Glutamatergic neuron (in vitro differentiated cells): Measurements from ENCODE around the gene EIF5A2. TPM values are rescaled to one million over a fixed set of nuclear protein-coding genes. Genes with fewer than 3 reads are reported as not detected.

Experiments
- DNase-seq: peaks from one replicate; pipeline ENCODE4 v3.0.0; 2022
- H3K27ac Mint-ChIP-seq: one replicate; pipeline ENCODE4 v1.8.0; 2020; ENCODE audit warnings: mild to moderate bottlenecking, mixed read lengths, inconsistent platforms; ENCODE audit not compliant: unreplicated experiment
- H3K27me3 Mint-ChIP-seq: one replicate; pipeline ENCODE4 v1.8.0; 2020; ENCODE audit warnings: mild to moderate bottlenecking, moderate library complexity, mixed read lengths, inconsistent platforms; ENCODE audit not compliant: unreplicated experiment
- H3K36me3 Mint-ChIP-seq: one replicate; pipeline ENCODE4 v1.8.0; 2020; ENCODE audit warnings: mild to moderate bottlenecking, mixed read lengths, inconsistent platforms; ENCODE audit not compliant: unreplicated experiment
- H3K4me1 Mint-ChIP-seq: one replicate; pipeline ENCODE4 v1.8.0; 2020; ENCODE audit warnings: mild to moderate bottlenecking, low read depth, mixed read lengths, inconsistent platforms; ENCODE audit not compliant: unreplicated experiment
- H3K4me3 Mint-ChIP-seq: one replicate; pipeline ENCODE4 v1.8.0; 2020; ENCODE audit warnings: mild to moderate bottlenecking, mixed read lengths, inconsistent platforms; ENCODE audit not compliant: unreplicated experiment
- H3K9me3 Mint-ChIP-seq: one replicate; pipeline ENCODE4 v1.8.0; 2020; ENCODE audit warnings: mild to moderate bottlenecking, moderate library complexity, mixed read lengths, inconsistent platforms; ENCODE audit not compliant: unreplicated experiment
- total RNA-seq: library from RNA; stranded (reverse); fragmentation: NEBNext Ultra II Directional; extraction: Animal tissue kit (Norgen Biotek cat#: 25700); gene quantifications from one replicate; pipeline ENCODE4 v1.2.1, GENCODE V29; 2021; ENCODE audit not compliant: unreplicated experiment
- TF ChIP-seq, protein P1 (sequence below): fragments of 200-600 bp; sonication (generic); IDR thresholded peaks from one replicate; pipeline ENCODE4 v1.5.0; 2021; ENCODE audit not compliant: partially characterized antibody, unreplicated experiment

The EIF5A2 gene
- total RNA-seq, 1 donor from 2014 or later, result 10.2 TPM

DNA sequence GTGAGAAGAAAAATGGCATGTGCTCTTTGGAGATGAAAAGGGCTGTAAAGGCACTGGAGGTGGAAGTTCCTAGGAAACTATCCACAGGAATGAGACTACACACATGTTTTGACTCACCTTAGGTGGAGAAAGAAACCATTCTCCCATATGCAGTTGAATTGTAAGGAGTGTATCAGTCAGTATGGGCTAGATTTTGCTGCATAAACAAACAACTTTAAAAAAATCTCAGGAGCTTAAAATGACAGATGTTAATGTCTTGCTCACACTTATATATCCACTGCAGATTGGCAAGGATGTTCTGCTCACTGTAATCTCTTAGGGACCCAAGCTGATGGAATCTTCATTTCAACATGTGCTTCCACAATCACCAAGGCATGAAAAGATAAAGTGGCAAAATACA lies 64.1 kb downstream of the EIF5A2 start:
- TF ChIP-seq, protein P1, sequence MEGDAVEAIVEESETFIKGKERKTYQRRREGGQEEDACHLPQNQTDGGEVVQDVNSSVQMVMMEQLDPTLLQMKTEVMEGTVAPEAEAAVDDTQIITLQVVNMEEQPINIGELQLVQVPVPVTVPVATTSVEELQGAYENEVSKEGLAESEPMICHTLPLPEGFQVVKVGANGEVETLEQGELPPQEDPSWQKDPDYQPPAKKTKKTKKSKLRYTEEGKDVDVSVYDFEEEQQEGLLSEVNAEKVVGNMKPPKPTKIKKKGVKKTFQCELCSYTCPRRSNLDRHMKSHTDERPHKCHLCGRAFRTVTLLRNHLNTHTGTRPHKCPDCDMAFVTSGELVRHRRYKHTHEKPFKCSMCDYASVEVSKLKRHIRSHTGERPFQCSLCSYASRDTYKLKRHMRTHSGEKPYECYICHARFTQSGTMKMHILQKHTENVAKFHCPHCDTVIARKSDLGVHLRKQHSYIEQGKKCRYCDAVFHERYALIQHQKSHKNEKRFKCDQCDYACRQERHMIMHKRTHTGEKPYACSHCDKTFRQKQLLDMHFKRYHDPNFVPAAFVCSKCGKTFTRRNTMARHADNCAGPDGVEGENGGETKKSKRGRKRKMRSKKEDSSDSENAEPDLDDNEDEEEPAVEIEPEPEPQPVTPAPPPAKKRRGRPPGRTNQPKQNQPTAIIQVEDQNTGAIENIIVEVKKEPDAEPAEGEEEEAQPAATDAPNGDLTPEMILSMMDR, result no peak
- no peaks in the 10 kb centered on the region for H3K9me3 Mint-ChIP-seq
- no peak overlapping the region for H3K4me3 Mint-ChIP-seq
- no peak overlapping the region for H3K27ac Mint-ChIP-seq
- no peaks in the 10 kb centered on the region for H3K36me3 Mint-ChIP-seq
- DNase-seq, result no peak
- no peaks in the 10 kb centered on the region for H3K27me3 Mint-ChIP-seq
- peaks cover 7% of the 10 kb centered on the region for H3K4me1 Mint-ChIP-seq

DNA sequence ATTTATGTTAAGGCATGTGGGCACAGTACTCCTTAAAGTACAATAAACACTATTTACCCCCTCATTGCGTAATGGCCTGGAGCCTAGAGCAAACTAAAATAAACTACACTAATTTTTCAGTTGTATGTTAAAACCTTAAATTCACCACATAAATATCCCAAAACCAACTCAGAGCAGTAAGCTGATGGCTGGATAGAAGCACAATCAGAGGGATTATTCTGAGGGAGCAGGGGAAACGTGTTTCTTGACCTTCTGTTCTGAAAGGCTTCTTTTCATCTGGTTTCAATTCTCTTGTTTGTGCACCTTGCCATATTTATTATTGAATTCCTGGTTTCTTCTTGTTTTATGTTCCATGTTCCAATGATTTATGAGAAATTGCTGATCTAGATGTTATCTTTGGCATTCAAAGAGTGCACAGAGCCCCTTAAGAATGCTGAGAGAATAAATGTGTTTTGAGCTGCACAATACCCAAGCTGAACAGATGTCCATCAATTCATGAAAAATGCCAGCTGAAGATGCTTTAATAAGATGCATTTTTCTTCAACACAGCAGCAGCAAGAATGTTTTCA lies 68.1 kb downstream of the EIF5A2 start:
- no peaks in the 10 kb centered on the region for H3K9me3 Mint-ChIP-seq
- peaks cover 8% of the 10 kb centered on the region for H3K4me1 Mint-ChIP-seq
- no peak for DNase-seq
- no peak overlapping the region for H3K27ac Mint-ChIP-seq
- no peaks in the 10 kb centered on the region for H3K36me3 Mint-ChIP-seq
- no peak overlapping the region for H3K4me3 Mint-ChIP-seq
- TF ChIP-seq, protein P1, result no peak
- no peaks in the 10 kb centered on the region for H3K27me3 Mint-ChIP-seq

DNA sequence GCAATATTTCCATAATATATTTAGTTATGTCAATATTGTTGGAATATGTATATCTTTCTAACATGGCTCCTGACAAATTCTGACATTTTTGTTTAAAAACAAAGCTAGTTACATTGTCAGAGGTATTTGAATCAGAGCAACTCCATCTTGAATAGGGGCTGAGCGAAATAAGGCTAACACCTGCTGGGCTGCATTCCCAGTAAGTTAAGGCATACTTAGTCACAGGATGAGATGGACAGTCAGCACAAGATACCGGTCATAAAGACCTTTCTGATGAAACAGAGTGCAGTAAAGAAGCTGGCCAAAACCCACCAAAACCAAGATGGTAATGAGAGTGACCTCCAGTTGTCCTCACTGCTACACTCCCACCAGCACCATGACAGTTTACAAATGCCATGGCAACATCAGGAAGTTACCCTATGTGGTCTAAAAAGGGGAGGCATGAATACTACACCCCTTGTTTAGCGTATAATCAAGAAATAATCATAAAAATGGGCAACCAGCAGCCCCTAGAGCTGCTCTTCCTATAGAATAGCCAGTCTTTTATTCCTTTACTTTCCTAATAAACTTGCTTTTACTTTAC lies 68.8 kb downstream of the EIF5A2 start:
- Mint-ChIP-seq H3K4me1 (peaks cover 10% of the 10 kb centered on the region), H3K27me3 (no peaks in the 10 kb centered on the region), H3K27ac (no peak overlapping the region), H3K36me3 (no peaks in the 10 kb centered on the region), H3K4me3 (no peak overlapping the region), H3K9me3 (no peaks in the 10 kb centered on the region)
- DNase-seq, result no peak
- TF ChIP-seq, protein P1, result no peak

Other genes with a start within 250 kb of the EIF5A2 start
- gene RPL22L1, start 38.4 kb downstream of the EIF5A2 start, total RNA-seq, result 10.8 TPM
- gene SLC2A2, start 118.1 kb upstream of the EIF5A2 start, total RNA-seq, result not detected